SU-DHL-6 (cell line): ENCODE data around the gene RGS3.

Source experiments
- H2AFZ ChIP-seq: fragments of 200-600 bp; sonication (generic); 2 replicates; pipeline ENCODE4 v1.6.1; 2014; ENCODE audit warnings: low read depth, mild to moderate bottlenecking, moderate library complexity, mixed read lengths, antibody characterized with exemption, low read length; ENCODE audit not compliant: severe bottlenecking
- H3F3A ChIP-seq: fragments of 200-600 bp; shearing (Covaris generic); 2 replicates; pipeline ENCODE4 v1.6.0; 2016; ENCODE audit warnings: antibody characterized with exemption, mild to moderate bottlenecking; ENCODE audit not compliant: insufficient read depth
- H3K27ac ChIP-seq: fragments of 200-600 bp; sonication (generic); 2 replicates; pipeline ENCODE4 v1.5.1; 2016; ENCODE audit warnings: low read depth, mild to moderate bottlenecking, low read length, moderate library complexity, mixed read lengths
- H3K27me3 ChIP-seq: fragments of 200-600 bp; sonication (generic), shearing (Covaris generic); 2 replicates; pipeline ENCODE4 v1.6.0; 2014; ENCODE audit warnings: mild to moderate bottlenecking, low read length
- H3K36me3 ChIP-seq: fragments of 200-600 bp; sonication (generic); 2 replicates; pipeline ENCODE4 v1.6.1; 2014; ENCODE audit warnings: mild to moderate bottlenecking, low read length, mixed read lengths
- H3K4me2 ChIP-seq: fragments of 300-600, 200-600 bp; shearing (Covaris generic), sonication (generic); 2 replicates; pipeline ENCODE4 v1.6.0; 2014; ENCODE audit warnings: low read length, low read depth, mild to moderate bottlenecking; ENCODE audit not compliant: poor library complexity, severe bottlenecking
- H3K4me3 ChIP-seq: fragments of 200-600 bp; sonication (generic); 2 replicates; pipeline ENCODE4 v1.5.1; 2014; ENCODE audit warnings: antibody characterized with exemption, low read length, mild to moderate bottlenecking, mixed read lengths; ENCODE audit not compliant: insufficient read depth, poor library complexity, severe bottlenecking
- H3K79me2 ChIP-seq: fragments of 200-600 bp; sonication (generic); 2 replicates; pipeline ENCODE4 v1.6.1; 2014; ENCODE audit warnings: mild to moderate bottlenecking, low read length, moderate library complexity; ENCODE audit not compliant: insufficient read depth
- H3K9ac ChIP-seq: fragments of 200-600 bp; sonication (generic); 2 replicates; pipeline ENCODE4 v1.7.0; 2014; ENCODE audit warnings: mild to moderate bottlenecking, low read length
- H3K9me2 ChIP-seq: fragments of 200-600 bp; sonication (generic); replicated peaks from 2 replicates; pipeline ENCODE4 v1.6.1; 2014; ENCODE audit warnings: low read length; ENCODE audit not compliant: insufficient read depth
- H3K9me3 ChIP-seq: fragments of 200-600 bp; sonication (generic); 2 replicates; pipeline ENCODE4 v1.6.1; 2014; ENCODE audit warnings: low read length, mixed read lengths; ENCODE audit not compliant: insufficient read depth
- H4K20me1 ChIP-seq: fragments of 200-600 bp; sonication (generic); 2 replicates; pipeline ENCODE4 v1.6.1; 2014; ENCODE audit warnings: low read depth, mild to moderate bottlenecking, antibody characterized with exemption, low read length, moderate library complexity, mixed read lengths
- EZH2phosphoT487 ChIP-seq: fragments of 200-600 bp; sonication (generic), shearing (Covaris generic); conservative IDR thresholded peaks from 2 replicates; pipeline ENCODE4 v1.6.1; 2018; ENCODE audit warnings: mild to moderate bottlenecking, antibody characterized with exemption, low read length, moderate library complexity, mixed read lengths
- TF ChIP-seq, protein P1 (sequence below): fragments of 200-600 bp; sonication (generic); IDR thresholded peaks from one replicate; pipeline ENCODE4 v1.5.1; 2017; ENCODE audit warnings: antibody characterized with exemption, mild to moderate bottlenecking, low read length, moderate library complexity; ENCODE audit not compliant: insufficient read depth, poor library complexity, severe bottlenecking

Gene RGS3

DNA sequence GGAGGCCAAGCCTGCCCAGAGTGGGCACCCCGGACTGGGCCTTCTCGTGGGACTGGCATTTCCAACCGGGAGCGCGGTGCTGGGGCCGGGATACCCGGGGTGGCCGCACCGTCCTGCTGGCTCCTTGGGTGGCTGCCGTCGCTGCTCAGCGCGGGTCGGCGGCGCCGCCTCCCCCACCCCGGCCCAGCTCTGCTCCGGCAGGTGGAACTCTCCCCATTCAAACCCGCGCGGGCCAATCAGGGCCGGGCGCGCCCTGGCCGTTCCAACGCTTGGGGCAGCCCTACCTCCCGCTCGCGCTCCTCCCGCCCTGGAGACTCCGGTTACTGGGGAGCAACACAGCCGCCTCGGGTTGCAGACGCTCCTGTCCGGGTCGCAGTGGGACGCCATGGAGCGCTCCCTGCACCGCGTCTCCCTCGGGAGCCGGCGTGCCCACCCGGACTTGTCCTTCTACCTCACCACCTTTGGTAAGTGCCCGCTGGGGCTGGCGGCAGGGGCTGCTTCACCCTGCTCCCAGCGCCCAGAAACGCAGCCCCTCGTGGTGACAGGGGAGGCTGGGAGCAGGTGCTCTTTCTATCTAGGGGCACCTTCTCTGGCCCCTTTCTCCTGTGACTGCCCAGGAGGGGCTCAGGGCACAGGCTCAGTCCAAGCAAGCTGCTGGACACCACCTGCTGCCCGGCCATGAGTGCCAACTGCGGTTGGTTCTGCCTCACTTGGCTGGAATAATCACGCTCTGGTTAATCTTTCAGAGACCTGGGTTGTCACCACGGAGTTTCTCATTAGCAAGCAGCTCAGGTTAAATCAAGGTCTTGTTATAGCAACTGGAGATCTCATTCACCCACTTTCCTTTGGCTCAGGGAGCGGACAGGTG, at the start of gene RGS3:
TSS of gene RGS3 (plus strand) at position 310 of the 868 bp plus-strand sequence. CDS start at position 386, 76 bp downstream.
- Histone ChIP-seq H3K9me3 (no peaks in the 10 kb centered on the region), H3K9ac (no peak within 1 kb of the TSS), H3K27me3 (no peaks in the 10 kb centered on the region), H3K4me2 (no peak within 1 kb of the TSS), H2AFZ (no peak within 1 kb of the TSS), H4K20me1 (no peaks in the 10 kb centered on the region), H3K79me2 (no peaks in the 10 kb centered on the region), H3K27ac (no peak within 1 kb of the TSS), H3K9me2 (no peaks in the 10 kb centered on the region), H3F3A (no peaks in the 10 kb centered on the region), H3K4me3 (no peak within 1 kb of the TSS), H3K36me3 (no peaks in the 10 kb centered on the region)
- no peak for TF ChIP-seq EZH2phosphoT487
- TF ChIP-seq, protein P1, sequence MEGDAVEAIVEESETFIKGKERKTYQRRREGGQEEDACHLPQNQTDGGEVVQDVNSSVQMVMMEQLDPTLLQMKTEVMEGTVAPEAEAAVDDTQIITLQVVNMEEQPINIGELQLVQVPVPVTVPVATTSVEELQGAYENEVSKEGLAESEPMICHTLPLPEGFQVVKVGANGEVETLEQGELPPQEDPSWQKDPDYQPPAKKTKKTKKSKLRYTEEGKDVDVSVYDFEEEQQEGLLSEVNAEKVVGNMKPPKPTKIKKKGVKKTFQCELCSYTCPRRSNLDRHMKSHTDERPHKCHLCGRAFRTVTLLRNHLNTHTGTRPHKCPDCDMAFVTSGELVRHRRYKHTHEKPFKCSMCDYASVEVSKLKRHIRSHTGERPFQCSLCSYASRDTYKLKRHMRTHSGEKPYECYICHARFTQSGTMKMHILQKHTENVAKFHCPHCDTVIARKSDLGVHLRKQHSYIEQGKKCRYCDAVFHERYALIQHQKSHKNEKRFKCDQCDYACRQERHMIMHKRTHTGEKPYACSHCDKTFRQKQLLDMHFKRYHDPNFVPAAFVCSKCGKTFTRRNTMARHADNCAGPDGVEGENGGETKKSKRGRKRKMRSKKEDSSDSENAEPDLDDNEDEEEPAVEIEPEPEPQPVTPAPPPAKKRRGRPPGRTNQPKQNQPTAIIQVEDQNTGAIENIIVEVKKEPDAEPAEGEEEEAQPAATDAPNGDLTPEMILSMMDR: no peak

DNA sequence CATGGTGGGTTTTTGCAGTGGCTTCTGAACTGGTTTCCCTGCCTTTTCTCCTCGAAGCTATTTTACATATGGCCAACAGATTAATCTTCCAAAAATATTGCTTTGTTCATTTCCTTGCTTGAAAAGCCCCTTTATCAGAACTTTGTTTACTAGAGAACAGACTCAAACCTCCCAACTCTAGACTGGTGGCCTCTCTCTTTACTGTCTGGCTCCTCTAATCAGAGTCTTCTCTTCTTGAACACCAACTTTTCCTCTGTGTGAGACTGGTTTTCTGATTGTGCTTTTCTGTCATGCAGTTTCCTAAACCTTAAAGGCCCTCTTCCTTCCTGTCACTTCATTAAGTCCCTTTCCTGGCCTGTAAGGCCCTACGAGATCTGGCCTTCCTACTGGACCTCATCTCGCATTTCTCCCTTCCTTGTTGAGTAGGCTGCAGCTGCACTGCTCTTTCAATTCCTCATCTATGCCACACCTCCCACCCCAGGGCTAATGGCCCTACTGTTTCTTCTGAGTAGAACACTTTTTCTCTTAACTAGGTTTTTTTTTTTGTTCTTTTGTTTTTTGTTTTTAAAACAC, 47.3 kb upstream of the RGS3 start:
- no peaks in the 10 kb centered on the region for H4K20me1 ChIP-seq
- TF ChIP-seq EZH2phosphoT487: no peak
- TF ChIP-seq, protein P1: no peak
- no peaks in the 10 kb centered on the region for H3K27me3 ChIP-seq
- no peak overlapping the region for H3K4me3 ChIP-seq
- no peaks in the 10 kb centered on the region for H3K9me2 ChIP-seq
- H3K9ac ChIP-seq: no peak overlapping the region
- H3K4me2 ChIP-seq: peak overlapping the region; percentile 25
- no peaks in the 10 kb centered on the region for H3K36me3 ChIP-seq
- H3K27ac ChIP-seq: peak overlapping the region; percentile 9; the same call in 1 of the 2 replicates
- no peaks in the 10 kb centered on the region for H3F3A ChIP-seq
- H3K9me3 ChIP-seq: no peaks in the 10 kb centered on the region
- no peaks in the 10 kb centered on the region for H3K79me2 ChIP-seq
- H2AFZ ChIP-seq: peak overlapping the region; percentile 17

DNA sequence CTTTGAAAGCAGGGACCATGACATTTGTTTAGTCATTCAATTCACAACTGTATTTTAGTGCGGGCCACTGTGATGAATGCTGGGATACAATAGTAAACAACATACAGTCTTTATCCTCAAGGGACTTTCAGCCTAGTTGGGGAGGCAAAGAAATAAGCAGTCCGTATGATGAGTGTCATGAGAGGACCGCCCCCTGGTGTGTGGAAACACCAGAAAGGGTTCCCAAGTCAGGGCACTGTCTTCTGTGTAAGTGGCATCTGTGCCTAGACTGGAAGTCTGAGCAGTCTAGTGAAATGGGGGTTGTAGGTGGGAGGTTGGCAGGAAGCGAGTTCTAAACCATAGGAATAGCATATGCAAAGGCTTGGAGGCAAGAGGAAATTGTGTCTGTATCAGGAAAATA, 46.2 kb upstream of the RGS3 start:
- Histone ChIP-seq H2AFZ (no peak overlapping the region), H3K79me2 (no peaks in the 10 kb centered on the region), H3F3A (no peaks in the 10 kb centered on the region), H3K4me2 (no peak overlapping the region), H3K9me2 (no peaks in the 10 kb centered on the region), H4K20me1 (no peaks in the 10 kb centered on the region), H3K36me3 (no peaks in the 10 kb centered on the region), H3K4me3 (no peak overlapping the region), H3K27ac (no peak overlapping the region), H3K9ac (no peak overlapping the region), H3K9me3 (no peaks in the 10 kb centered on the region), H3K27me3 (no peaks in the 10 kb centered on the region)
- no peak for TF ChIP-seq EZH2phosphoT487
- TF ChIP-seq, protein P1: no peak
